Memory B cell (primary cell): ENCODE measurements around the gene IQSEC1.
A peak's percentile ranks its signal among the peaks of the same experiment; 100 is the strongest.

Experiments used
- ATAC-seq: fragments of 150-1000 bp; cut with Tn5 transposase; 2 replicates; pipeline ENCODE4 v1.10.0; 2021; ENCODE audit warnings: low read depth, mild to moderate bottlenecking, moderate library complexity
- DNase-seq, 2 donors: peaks; one replicate each; pipeline ENCODE4 v3.0.0; 2022; ENCODE audit warnings: low spot score in 2 of 2
- H3K27ac Mint-ChIP-seq: one replicate; pipeline ENCODE4 v1.8.0; 2022; ENCODE audit warnings: mild to moderate bottlenecking, moderate library complexity, mixed read lengths
- H3K27me3 Mint-ChIP-seq: one replicate; pipeline ENCODE4 v1.8.0; 2022; ENCODE audit warnings: mixed read lengths
- H3K36me3 Mint-ChIP-seq: one replicate; pipeline ENCODE4 v1.8.0; 2022; ENCODE audit warnings: mild to moderate bottlenecking, mixed read lengths
- H3K4me1 Mint-ChIP-seq: one replicate; pipeline ENCODE4 v1.8.0; 2022; ENCODE audit warnings: mixed read lengths
- H3K4me3 Mint-ChIP-seq: one replicate; pipeline ENCODE4 v1.8.0; 2022; ENCODE audit warnings: mild to moderate bottlenecking, moderate library complexity, mixed read lengths
- H3K9me3 Mint-ChIP-seq: one replicate; pipeline ENCODE4 v1.8.0; 2022; ENCODE audit warnings: mixed read lengths

The IQSEC1 gene

DNA sequence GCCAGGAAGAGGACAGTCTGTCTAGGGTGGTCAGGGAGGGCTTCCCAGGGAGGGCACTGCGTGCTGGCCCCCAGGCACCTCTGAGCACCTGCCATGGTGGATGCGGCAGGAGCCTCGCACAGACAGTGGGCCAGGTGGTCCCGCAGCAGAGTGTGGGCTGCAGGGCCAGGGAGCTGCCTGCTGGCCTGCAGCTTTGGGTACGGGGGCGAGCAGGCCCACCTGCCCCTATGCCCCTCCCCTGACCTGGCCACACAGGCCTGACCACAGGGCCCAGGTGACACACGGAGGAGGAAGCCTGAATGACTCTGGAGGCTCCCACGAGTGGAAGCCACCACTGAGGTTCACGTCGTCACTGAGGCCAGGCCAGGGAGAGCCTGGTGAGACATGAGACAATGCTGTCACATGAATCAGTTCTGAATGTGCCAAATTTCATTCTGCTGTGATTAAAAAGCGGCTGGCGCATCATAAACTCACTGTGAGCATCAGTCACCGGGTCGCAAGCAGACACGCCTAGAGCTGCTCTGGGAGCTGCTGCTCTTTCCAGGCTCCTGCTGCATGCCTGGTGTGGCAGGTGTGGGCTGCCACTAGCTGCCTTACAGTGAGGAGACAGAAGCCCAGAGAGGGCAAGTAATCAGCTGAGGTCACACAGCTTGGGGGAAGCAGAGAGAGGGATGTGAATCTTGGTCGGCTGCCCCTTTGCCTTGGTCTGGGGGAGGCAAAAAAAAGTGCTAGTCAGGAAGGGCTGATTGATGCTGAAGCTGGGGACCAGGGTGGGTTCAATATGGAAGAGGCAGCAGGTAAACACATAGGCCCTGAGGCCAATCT is 39.5 kb upstream of the IQSEC1 start:
- DNase-seq = no peak
- no peaks in the 10 kb centered on the region for H3K36me3 Mint-ChIP-seq
- no peak for ATAC-seq
- no peak overlapping the region for H3K4me3 Mint-ChIP-seq
- no peaks in the 10 kb centered on the region for H3K27me3 Mint-ChIP-seq
- H3K27ac Mint-ChIP-seq = peak overlapping the region; percentile 97
- H3K9me3 Mint-ChIP-seq = no peaks in the 10 kb centered on the region
- H3K4me1 Mint-ChIP-seq = peaks cover 41% of the 10 kb centered on the region

DNA sequence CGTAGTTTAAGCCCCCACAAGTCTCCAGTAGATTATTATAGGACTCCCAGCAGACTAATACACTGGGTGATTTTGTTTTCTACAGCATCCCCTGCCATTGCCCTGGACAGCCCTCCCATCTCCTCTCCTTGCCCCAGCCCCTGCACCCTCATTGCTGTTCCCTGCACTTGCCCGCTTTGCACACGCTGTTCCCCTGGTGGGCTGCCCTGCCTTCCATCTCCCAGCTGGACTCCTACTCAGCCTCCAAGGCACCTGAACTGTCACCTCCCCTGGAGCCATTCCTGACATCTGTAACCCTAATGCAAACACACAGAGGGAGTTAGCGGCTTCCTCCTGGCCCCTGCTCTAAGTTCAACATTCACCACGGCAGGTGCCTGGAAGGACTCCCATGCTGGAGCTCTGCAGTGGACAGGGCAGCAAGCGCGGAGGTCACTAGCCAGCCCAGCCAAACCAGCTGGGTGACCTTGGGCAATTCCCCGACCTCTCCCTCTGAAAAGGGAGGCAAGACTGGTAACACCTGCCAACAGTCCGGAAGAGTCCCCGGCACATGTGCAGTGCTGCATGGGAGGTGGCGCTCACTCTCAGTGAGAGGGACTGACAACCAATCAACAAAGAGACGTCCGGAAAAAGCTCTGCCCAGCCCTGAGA is 38.8 kb upstream of the IQSEC1 start:
- Mint-ChIP-seq H3K4me1 (peaks cover 41% of the 10 kb centered on the region), H3K9me3 (no peaks in the 10 kb centered on the region), H3K4me3 (no peak overlapping the region), H3K27ac (peak overlapping the region; percentile 97), H3K27me3 (no peaks in the 10 kb centered on the region), H3K36me3 (no peaks in the 10 kb centered on the region)
- DNase-seq (no peak), ATAC-seq (no peak)

DNA sequence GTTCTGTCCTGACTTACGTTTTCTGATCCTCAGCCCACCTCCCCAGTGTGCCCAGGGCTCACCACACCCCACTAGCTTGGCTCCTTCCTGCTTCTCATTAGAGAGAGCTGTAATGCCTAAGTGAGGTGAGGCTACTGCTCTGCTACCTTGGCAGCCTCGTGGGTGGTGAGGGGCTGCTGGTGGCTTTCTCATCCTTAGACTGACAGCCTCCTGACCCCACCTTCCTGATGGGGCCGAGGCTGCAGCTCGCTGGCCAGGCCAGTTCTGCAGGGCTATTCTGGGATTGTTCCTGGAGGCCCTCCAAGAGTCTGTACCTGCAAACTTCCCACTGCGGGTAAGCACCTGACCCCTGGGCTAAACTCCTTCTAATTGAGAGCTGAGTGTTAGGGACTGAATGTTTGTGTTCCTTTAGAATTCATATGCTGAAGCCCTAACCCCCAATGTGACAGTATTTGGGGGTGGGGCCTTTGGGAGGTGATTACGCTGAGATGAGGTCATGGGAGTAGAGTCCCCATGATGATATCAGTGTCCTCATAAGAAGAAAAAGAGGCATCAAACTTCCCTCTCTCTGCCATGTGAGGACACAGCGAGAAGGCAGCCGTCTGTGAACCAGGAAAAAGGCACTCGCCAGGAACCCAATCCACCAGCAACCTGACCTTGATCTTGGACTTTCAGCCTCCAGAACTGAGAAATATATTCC is 38.1 kb upstream of the IQSEC1 start:
- peak overlapping the region; percentile 97 for H3K27ac Mint-ChIP-seq
- H3K27me3 Mint-ChIP-seq = no peaks in the 10 kb centered on the region
- peak overlapping the region; percentile 53 for H3K4me3 Mint-ChIP-seq
- peaks cover 41% of the 10 kb centered on the region for H3K4me1 Mint-ChIP-seq
- H3K36me3 Mint-ChIP-seq = no peaks in the 10 kb centered on the region
- H3K9me3 Mint-ChIP-seq = no peaks in the 10 kb centered on the region
- peak; percentile 42 for ATAC-seq
- no peak for DNase-seq

DNA sequence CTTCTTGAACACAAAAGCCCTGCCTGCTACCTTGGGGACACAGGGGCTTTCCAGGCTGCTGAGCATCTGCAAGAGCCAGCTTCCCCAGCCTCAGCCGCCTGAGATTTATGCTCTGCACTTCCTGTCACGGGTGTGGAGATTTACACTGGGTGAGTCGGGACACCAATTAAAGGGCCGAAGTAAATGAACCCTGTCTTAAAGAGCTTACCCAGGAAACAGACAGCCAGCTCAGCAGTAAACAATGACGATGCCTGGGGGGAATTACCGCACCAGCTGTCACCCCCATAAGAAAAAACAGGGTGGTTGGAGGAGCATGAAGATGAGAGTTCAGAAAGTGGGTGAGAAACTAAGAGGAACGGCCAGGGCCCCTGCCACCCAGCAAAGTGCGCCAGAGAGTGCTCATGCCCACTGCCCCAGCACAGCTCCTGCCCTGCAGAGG is 37.5 kb upstream of the IQSEC1 start:
- Mint-ChIP-seq H3K4me3 (peak overlapping the region; percentile 53), H3K36me3 (no peaks in the 10 kb centered on the region), H3K9me3 (no peaks in the 10 kb centered on the region), H3K27ac (peak overlapping the region; percentile 97), H3K27me3 (no peaks in the 10 kb centered on the region), H3K4me1 (peaks cover 41% of the 10 kb centered on the region)
- peak; percentile 85 for ATAC-seq
- DNase-seq = peak; percentile 76 to 89

DNA sequence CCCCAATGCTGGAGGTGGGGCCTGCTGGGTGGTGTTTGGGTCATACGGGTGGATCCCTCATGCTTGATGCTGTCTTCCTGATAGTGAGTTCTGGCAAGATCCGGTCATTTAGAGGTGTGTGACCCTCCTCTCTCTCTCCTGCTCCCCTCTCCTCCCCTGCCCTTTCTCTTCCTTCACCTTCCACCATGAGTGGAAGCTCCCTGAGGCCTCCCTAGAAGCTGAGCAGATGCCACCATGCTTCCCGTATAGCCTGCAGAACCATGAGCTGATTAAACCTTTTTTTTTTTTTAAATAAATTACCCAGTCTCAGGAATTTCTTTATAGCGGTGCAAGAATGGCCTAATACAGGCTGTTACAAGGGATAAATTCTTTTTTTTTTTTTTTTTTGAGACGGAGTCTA is 36.3 kb upstream of the IQSEC1 start:
- Mint-ChIP-seq H3K27me3 (no peaks in the 10 kb centered on the region), H3K9me3 (no peaks in the 10 kb centered on the region), H3K4me1 (peaks cover 37% of the 10 kb centered on the region), H3K27ac (peak overlapping the region; percentile 97), H3K4me3 (no peak overlapping the region), H3K36me3 (no peaks in the 10 kb centered on the region)
- DNase-seq (no peak), ATAC-seq (no peak)

DNA sequence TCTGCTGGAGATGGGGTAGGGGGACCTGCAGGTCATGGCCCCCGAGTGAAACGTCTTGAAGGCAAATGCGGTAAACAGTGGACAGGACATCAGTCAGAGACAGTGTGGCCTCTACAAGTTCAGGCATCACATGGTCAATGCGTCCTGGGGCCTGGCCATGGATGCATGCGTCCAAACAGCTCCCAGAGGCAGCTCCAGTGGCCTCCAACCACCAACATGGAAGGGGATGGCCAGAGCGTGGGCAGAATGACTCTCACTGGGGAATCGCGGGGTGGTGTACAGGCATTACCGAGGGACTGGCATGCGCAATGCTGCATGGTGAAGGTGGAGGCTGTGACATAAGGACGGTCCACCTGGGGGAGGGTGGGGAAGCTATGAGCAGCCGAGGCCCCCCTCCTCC is 35.6 kb upstream of the IQSEC1 start:
- Mint-ChIP-seq H3K27ac (peak overlapping the region; percentile 97), H3K36me3 (no peaks in the 10 kb centered on the region), H3K4me3 (no peak overlapping the region), H3K9me3 (no peaks in the 10 kb centered on the region), H3K27me3 (no peaks in the 10 kb centered on the region), H3K4me1 (peaks cover 36% of the 10 kb centered on the region)
- no peak for DNase-seq
- no peak for ATAC-seq

DNA sequence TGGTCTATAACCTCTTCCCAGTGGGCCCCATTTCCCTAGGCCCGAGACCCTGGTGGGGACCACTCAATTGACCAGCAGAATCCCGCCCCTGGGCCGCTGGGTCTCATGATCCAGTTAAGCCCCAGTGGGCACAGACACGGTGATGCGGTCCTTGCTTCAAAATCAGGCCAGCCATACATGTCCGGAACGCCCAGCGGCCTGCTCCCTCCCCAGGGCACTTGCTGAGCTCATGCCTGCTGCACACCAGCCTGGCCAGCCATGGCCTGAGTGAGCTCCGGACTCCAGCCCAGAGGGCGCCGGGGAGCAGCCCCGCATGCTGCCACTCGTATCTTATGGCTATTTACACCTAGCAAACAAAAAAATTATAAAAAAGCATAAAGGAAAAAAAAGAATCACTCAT is 34.4 kb upstream of the IQSEC1 start:
- Mint-ChIP-seq H3K9me3 (no peaks in the 10 kb centered on the region), H3K27me3 (no peaks in the 10 kb centered on the region), H3K27ac (peak overlapping the region; percentile 97), H3K4me1 (peaks cover 26% of the 10 kb centered on the region), H3K36me3 (no peaks in the 10 kb centered on the region), H3K4me3 (no peak overlapping the region)
- ATAC-seq (no peak), DNase-seq (no peak)

DNA sequence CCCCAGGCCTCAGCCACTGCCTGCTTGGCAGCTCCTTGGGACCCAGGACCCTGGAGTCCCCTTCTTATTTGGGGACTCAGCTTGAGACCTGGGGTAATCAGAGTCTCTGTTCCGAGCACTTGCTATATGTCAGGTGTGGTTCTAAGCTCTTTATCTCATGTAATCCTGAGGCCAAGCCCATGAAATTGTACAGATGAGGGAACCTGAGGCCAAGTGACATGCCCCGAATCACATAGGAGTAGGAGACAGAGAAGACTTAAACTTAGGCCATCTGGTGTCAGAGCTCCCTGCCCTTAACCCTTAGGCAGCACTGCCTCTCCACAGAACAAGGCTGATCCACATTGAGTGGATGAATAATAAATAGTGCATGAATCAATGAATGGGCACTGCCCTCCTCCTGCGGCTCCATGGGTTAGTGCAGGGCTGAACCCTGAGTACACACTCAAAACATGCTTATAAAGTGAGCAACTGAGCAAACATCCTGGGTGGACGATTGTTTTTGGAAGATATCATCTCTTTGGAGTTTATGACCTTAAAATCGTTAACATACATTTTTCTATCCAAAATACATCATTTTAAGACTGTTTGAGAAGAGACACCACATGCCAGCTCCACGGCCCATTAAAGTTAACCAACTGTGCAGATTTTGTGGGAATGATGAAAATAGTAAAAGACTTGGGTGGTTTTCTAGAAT is 33.2 kb upstream of the IQSEC1 start:
- Mint-ChIP-seq H3K36me3 (no peaks in the 10 kb centered on the region), H3K4me1 (peaks cover 18% of the 10 kb centered on the region), H3K9me3 (no peaks in the 10 kb centered on the region), H3K27me3 (no peaks in the 10 kb centered on the region), H3K27ac (peak overlapping the region; percentile 39), H3K4me3 (no peak overlapping the region)
- DNase-seq (no peak), ATAC-seq (no peak)

DNA sequence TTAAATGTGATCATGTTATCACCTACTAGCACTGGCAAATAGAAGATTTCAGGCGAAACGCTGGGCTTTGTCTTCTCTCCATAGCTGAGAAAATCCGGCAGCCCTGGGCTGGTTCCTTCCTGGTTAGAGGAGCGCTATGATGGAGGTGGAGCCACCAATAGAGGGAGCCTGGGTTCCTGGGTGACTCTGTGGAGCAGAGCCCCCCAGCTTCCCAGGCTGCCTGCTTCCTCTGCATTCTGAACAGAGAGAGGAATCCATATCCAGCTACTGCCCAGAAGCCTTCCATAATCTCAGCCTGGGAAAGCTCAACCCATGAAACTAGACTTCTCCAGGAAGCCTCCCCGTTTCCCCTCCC is 32.6 kb upstream of the IQSEC1 start:
- Mint-ChIP-seq H3K36me3 (no peaks in the 10 kb centered on the region), H3K27ac (peak overlapping the region; percentile 39), H3K4me1 (peaks cover 12% of the 10 kb centered on the region), H3K9me3 (no peaks in the 10 kb centered on the region), H3K4me3 (no peak overlapping the region), H3K27me3 (no peaks in the 10 kb centered on the region)
- ATAC-seq (no peak), DNase-seq (no peak)

DNA sequence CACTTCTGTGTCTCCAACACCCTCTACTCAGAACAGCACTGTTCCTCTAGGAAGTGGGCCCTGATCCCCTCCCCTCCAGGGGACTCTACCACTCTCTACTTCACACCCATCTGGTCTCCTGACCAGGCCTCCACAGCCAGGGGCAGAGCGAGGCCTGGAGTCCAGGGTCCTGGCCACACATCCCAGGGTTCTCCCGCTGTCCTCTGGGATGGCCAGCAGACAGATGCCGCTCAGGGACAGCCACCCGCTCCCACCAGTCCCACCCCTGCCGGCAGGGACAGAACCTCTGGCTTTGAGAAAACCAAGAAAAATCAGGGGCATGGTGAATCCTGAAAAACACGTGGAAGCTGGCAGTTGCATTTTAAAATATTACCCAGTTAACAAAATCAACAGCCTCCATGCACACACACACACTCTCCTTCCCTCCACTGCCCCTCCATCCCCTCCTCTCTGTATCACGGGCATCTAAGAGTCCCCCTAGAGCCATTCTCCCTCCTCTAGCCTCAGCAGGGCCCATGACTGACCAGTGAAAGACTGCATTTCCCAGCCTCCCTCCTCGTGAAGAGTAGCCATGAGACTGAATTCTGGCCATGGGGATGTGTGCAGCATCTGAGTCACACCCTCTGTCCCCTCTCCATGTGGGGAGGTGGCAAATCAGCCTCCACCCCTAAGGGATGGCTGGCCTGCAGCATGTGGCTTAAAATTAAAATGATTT is 32.1 kb upstream of the IQSEC1 start:
- ATAC-seq (no peak), DNase-seq (no peak)
- H3K9me3 Mint-ChIP-seq = no peaks in the 10 kb centered on the region
- no peak overlapping the region for H3K4me3 Mint-ChIP-seq
- no peak overlapping the region for H3K27ac Mint-ChIP-seq
- peaks cover 7% of the 10 kb centered on the region for H3K4me1 Mint-ChIP-seq
- no peaks in the 10 kb centered on the region for H3K36me3 Mint-ChIP-seq
- H3K27me3 Mint-ChIP-seq = no peaks in the 10 kb centered on the region

DNA sequence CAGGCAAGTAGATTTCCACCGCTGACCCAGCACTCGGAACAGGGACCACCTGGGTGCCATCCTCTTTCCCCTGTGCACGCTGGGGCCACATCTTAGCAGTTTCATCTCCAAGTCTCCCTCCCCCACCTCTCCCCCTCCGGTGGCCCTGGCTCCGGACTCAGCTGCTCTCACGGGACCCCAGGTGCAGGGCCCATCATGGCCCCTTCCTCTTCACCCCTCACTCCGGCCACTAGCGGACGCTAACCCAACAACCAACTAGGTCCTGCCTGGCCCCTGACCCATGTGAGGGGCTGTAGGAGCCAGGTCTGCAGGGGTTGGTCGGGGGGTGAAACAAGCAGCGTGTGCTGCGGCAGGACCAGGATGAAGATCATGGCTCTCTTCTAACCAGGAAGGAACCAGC is 31.3 kb upstream of the IQSEC1 start:
- H3K27ac Mint-ChIP-seq = peak overlapping the region; percentile 59
- H3K27me3 Mint-ChIP-seq = no peaks in the 10 kb centered on the region
- peaks cover 4% of the 10 kb centered on the region for H3K4me1 Mint-ChIP-seq
- no peaks in the 10 kb centered on the region for H3K9me3 Mint-ChIP-seq
- no peak overlapping the region for H3K4me3 Mint-ChIP-seq
- no peak for DNase-seq
- H3K36me3 Mint-ChIP-seq = no peaks in the 10 kb centered on the region
- ATAC-seq = no peak

DNA sequence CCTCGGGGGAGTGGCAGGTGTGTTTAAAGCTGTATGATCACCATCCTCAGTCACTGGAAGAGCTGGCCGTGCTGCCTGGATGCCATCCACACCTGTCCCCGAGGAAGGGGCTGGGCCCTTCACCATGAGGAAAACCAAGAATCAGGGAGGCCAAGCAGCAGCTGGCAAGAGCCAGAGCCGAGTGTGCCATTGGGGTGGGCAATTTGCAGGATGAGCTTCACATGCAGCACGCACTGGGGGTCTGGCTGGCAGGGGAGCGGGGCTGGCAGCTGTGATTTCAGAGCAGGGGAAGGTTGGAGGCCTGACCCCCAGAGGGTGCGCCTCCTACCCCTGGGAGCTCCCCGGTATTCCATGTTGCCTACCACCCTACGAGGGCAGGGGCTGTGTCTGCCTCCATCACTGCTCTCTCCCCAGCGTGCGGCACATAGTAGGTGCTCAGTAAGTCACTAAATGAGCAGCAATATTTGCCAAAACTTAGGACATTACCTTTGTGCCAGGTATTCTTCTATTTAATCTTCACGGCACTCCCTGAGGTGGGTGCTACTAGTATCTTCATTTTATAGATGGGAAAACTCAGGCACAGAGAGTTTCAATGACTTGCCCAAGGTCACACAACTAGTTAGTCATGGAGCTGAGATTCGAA is 30.3 kb upstream of the IQSEC1 start:
- no peaks in the 10 kb centered on the region for H3K36me3 Mint-ChIP-seq
- peaks cover 6% of the 10 kb centered on the region for H3K4me1 Mint-ChIP-seq
- DNase-seq (no peak), ATAC-seq (no peak)
- H3K27ac Mint-ChIP-seq = peak overlapping the region; percentile 59
- no peaks in the 10 kb centered on the region for H3K27me3 Mint-ChIP-seq
- no peaks in the 10 kb centered on the region for H3K9me3 Mint-ChIP-seq
- H3K4me3 Mint-ChIP-seq = no peak overlapping the region
